ENCODE data around the gene AGPAT3.

Gene AGPAT3

GRCh38 chr21:43993420-43993934 lies 128.5 kb downstream of the AGPAT3 start:
- no peak for DNase-seq
- H3K27me3 ChIP-seq (replicated peaks), result no peaks in the 10 kb centered on the region
- no peaks in the 10 kb centered on the region for H3K36me3 ChIP-seq (replicated peaks)
- H3K27ac ChIP-seq, result no peak overlapping the region
- in situ Hi-C loops (cut with HindIII; ENCODE audit: low pct_ligation_motif_present, low sequenced_read_pairs), result no loop called here
- no peak overlapping the region for H3K4me3 ChIP-seq (ENCODE audit: low read depth, low read length)
- no peak for TF ChIP-seq CTCF (IDR thresholded peaks at IDR 0.05; ENCODE audit: low read depth, low read length, missing control alignments)

GRCh38 chr21:43994085-43994484 lies 129.1 kb downstream of the AGPAT3 start:
- TF ChIP-seq CTCF (IDR thresholded peaks at IDR 0.05; ENCODE audit: low read depth, low read length, missing control alignments), result no peak
- Histone ChIP-seq H3K4me3 (ENCODE audit: low read depth, low read length) (no peak overlapping the region), H3K36me3 (replicated peaks) (no peaks in the 10 kb centered on the region), H3K27me3 (replicated peaks) (no peaks in the 10 kb centered on the region), H3K27ac (no peak overlapping the region)
- in situ Hi-C loops (cut with HindIII; ENCODE audit: low pct_ligation_motif_present, low sequenced_read_pairs), result no loop called here
- DNase-seq, result no peak

- in situ Hi-C loops (cut with HindIII; ENCODE audit: low pct_ligation_motif_present, low sequenced_read_pairs), result no loop called here
- Histone ChIP-seq H3K36me3 (replicated peaks) (no peaks in the 10 kb centered on the region), H3K27me3 (replicated peaks) (no peaks in the 10 kb centered on the region), H3K4me3 (ENCODE audit: low read depth, low read length) (no peak overlapping the region), H3K27ac (no peak overlapping the region)
- no peak for DNase-seq
- no peak for TF ChIP-seq CTCF (IDR thresholded peaks at IDR 0.05; ENCODE audit: low read depth, low read length, missing control alignments)
These were observed 129.6 kb downstream of the AGPAT3 start for GRCh38 chr21:43994646-43995045.

GRCh38 chr21:43995521-43996105 lies 130.6 kb downstream of the AGPAT3 start:
- no peak for TF ChIP-seq CTCF (IDR thresholded peaks at IDR 0.05; ENCODE audit: low read depth, low read length, missing control alignments)
- in situ Hi-C loops (cut with HindIII; ENCODE audit: low pct_ligation_motif_present, low sequenced_read_pairs), result no loop called here
- Histone ChIP-seq H3K27me3 (replicated peaks) (no peaks in the 10 kb centered on the region), H3K4me3 (ENCODE audit: low read depth, low read length) (no peak overlapping the region), H3K27ac (no peak overlapping the region), H3K36me3 (replicated peaks) (no peaks in the 10 kb centered on the region)
- DNase-seq, result no peak

GRCh38 chr21:43997766-43998742 lies 133.0 kb downstream of the AGPAT3 start:
- no peak overlapping the region for H3K4me3 ChIP-seq (ENCODE audit: low read depth, low read length)
- in situ Hi-C loops (cut with HindIII; ENCODE audit: low pct_ligation_motif_present, low sequenced_read_pairs), result no loop called here
- no peaks in the 10 kb centered on the region for H3K36me3 ChIP-seq (replicated peaks)
- no peak overlapping the region for H3K27ac ChIP-seq
- no peak for DNase-seq
- no peaks in the 10 kb centered on the region for H3K27me3 ChIP-seq (replicated peaks)
- no peak for TF ChIP-seq CTCF (IDR thresholded peaks at IDR 0.05; ENCODE audit: low read depth, low read length, missing control alignments)
